GM19351 (cell line): ENCODE data around the gene UBE2S.
"Not testable (repeated sequence)": the region's sequence is repeated elsewhere in the genome, so short reads cannot be mapped to it uniquely, and the experiment has no call there.

Source experiments
- ATAC-seq: cut with Tn5 transposase; IDR thresholded peaks from one replicate; pipeline ENCODE4 v1.9.1; 2021; ENCODE audit warnings: mild to moderate bottlenecking, moderate library complexity; ENCODE audit not compliant: unreplicated experiment

Gene UBE2S

GRCh38 chr19:55406826-55407549 is 600 bp downstream of the UBE2S start:
- ATAC-seq: peak; percentile 10

GRCh38 chr19:55406091-55406825 is 1.3 kb downstream of the UBE2S start:
- no peak for ATAC-seq

GRCh38 chr19:55405638-55406037 is 1.9 kb downstream of the UBE2S start:
- ATAC-seq: no peak

- ATAC-seq: no peak
Measured at GRCh38 chr19:55402509-55402908, 5.1 kb downstream of the UBE2S start.

GRCh38 chr19:55401390-55401789 is 6.2 kb downstream of the UBE2S start:
- ATAC-seq: not testable (repeated sequence)

- ATAC-seq: no peak
Measured at GRCh38 chr19:55400281-55401087, 7.1 kb downstream of the UBE2S start.

GRCh38 chr19:55398200-55398925 is 9.2 kb downstream of the UBE2S start:
- no peak for ATAC-seq

- no peak for ATAC-seq
Measured at GRCh38 chr19:55392820-55393761, 14.5 kb downstream of the UBE2S start.

- ATAC-seq: no peak
Measured at GRCh38 chr19:55391702-55392615, 15.6 kb downstream of the UBE2S start.

GRCh38 chr19:55391191-55391670 is 16.4 kb downstream of the UBE2S start:
- ATAC-seq: no peak

GRCh38 chr19:55390461-55390880 is 17.1 kb downstream of the UBE2S start:
- no peak for ATAC-seq

GRCh38 chr19:55389386-55390317 is 17.9 kb downstream of the UBE2S start:
- ATAC-seq: no peak

GRCh38 chr19:55387736-55388497 is 19.7 kb downstream of the UBE2S start:
- ATAC-seq: no peak

GRCh38 chr19:55386493-55386971 is 21.1 kb downstream of the UBE2S start:
- no peak for ATAC-seq

- peak; percentile 63 for ATAC-seq
Measured at GRCh38 chr19:55385724-55386492, 21.7 kb downstream of the UBE2S start, which contains the start of gene RPL28. RPL28 (plus strand) TSS chr19:55385932; CDS start chr19:55386358, 426 bp downstream.
